ENCODE measurements around the gene CYP4F2. TPM values are rescaled to one million over a fixed set of nuclear protein-coding genes. Genes with fewer than 3 reads are reported as not detected.
"Not testable (repeated sequence)": the region's sequence is repeated elsewhere in the genome, so short reads cannot be mapped to it uniquely, and the experiment has no call there.

The CYP4F2 gene
- total and polyA plus RNA-seq, 2 donors from 2014 or later = 0.31 to 16.8 TPM

DNA sequence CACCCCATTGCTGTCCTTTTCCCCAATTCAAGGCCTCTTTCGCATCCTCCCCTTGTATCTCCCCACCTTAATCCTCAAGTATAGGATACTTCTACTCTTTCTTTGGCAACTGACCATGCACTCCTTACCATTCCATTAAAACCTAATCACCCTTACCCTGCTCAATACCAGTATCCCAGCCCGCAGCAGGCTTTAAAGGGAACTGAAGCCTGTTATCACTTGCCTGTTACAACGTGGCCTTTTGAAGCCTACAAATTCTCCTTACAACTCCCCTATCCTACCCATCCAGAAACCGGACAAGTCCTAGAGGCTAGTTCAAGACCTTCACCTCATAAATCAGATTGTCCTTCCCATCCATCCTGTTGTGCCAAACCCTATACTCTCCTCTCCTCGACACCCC lies 66.2 kb downstream of the CYP4F2 start:
- no peak overlapping the region for H3K27ac ChIP-seq (ENCODE audit: low read depth in 2 of 2, low read length in 2 of 2)
- no peaks in the 10 kb centered on the region for H3K36me3 ChIP-seq (ENCODE audit: control insufficient read depth in 2 of 3, insufficient read depth in 3 of 3, low read length in 3 of 3)
- peaks cover 0 to 6% (median 0%) of the 10 kb centered on the region in 3 donors for H3K4me1 ChIP-seq (ENCODE audit: control insufficient read depth in 2 of 3, insufficient read depth in 2 of 3, low read depth in 1 of 3, low read length in 3 of 3)
- intact Hi-C loops (cut with DNase I) = no loop called here
- no peak overlapping the region for H3K4me3 ChIP-seq (ENCODE audit: low read length in 3 of 3)
- no peak for DNase-seq
- no peak overlapping the region for H3K9ac ChIP-seq (ENCODE audit: low read length in 3 of 3)
- no peaks in the 10 kb centered on the region for H3K27me3 ChIP-seq (ENCODE audit: control insufficient read depth, insufficient read depth, low read length)
- no peaks in the 10 kb centered on the region for H3K9me3 ChIP-seq (ENCODE audit: control insufficient read depth in 2 of 3, insufficient read depth in 1 of 3, low read length in 3 of 3)
- TF ChIP-seq, protein P1, sequence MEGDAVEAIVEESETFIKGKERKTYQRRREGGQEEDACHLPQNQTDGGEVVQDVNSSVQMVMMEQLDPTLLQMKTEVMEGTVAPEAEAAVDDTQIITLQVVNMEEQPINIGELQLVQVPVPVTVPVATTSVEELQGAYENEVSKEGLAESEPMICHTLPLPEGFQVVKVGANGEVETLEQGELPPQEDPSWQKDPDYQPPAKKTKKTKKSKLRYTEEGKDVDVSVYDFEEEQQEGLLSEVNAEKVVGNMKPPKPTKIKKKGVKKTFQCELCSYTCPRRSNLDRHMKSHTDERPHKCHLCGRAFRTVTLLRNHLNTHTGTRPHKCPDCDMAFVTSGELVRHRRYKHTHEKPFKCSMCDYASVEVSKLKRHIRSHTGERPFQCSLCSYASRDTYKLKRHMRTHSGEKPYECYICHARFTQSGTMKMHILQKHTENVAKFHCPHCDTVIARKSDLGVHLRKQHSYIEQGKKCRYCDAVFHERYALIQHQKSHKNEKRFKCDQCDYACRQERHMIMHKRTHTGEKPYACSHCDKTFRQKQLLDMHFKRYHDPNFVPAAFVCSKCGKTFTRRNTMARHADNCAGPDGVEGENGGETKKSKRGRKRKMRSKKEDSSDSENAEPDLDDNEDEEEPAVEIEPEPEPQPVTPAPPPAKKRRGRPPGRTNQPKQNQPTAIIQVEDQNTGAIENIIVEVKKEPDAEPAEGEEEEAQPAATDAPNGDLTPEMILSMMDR (IDR thresholded peaks at IDR 0.05; ENCODE audit: borderline replicate concordance, extremely low read depth, insufficient read depth) = no peak
- FAIRE-seq = no peak

DNA sequence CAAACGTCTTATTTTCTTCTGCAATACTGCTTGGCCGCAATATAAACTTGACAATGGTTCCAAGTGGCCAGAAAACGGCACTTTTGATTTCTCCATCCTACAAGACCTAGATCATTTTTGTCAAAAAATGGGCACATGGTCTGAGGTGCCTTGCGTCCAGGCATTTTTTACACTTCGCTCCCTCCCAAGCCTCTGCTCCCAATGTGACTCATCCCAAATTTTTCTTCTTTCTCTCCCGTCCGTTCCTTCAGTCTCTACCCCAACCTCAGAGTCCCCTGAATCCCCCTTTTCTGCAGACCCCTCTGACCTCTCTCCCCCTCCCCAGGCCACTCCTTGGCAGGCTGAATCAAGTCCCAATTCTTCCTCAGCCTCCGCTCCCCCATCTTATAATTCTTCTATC lies 68.1 kb downstream of the CYP4F2 start:
- Histone ChIP-seq H3K27ac (ENCODE audit: low read depth in 2 of 2, low read length in 2 of 2) (no peak overlapping the region), H3K4me3 (ENCODE audit: low read length in 3 of 3) (no peak overlapping the region), H3K4me1 (ENCODE audit: control insufficient read depth in 2 of 3, insufficient read depth in 2 of 3, low read depth in 1 of 3, low read length in 3 of 3) (no peaks in the 10 kb centered on the region), H3K9me3 (ENCODE audit: control insufficient read depth in 2 of 3, insufficient read depth in 1 of 3, low read length in 3 of 3) (no peaks in the 10 kb centered on the region), H3K9ac (ENCODE audit: low read length in 3 of 3) (no peak overlapping the region), H3K36me3 (ENCODE audit: control insufficient read depth in 2 of 3, insufficient read depth in 3 of 3, low read length in 3 of 3) (no peaks in the 10 kb centered on the region), H3K27me3 (ENCODE audit: control insufficient read depth, insufficient read depth, low read length) (no peaks in the 10 kb centered on the region)
- FAIRE-seq (no peak), DNase-seq (no peak)
- intact Hi-C loops (cut with DNase I) = no loop called here
- TF ChIP-seq, protein P1 (IDR thresholded peaks at IDR 0.05; ENCODE audit: borderline replicate concordance, extremely low read depth, insufficient read depth) = no peak

DNA sequence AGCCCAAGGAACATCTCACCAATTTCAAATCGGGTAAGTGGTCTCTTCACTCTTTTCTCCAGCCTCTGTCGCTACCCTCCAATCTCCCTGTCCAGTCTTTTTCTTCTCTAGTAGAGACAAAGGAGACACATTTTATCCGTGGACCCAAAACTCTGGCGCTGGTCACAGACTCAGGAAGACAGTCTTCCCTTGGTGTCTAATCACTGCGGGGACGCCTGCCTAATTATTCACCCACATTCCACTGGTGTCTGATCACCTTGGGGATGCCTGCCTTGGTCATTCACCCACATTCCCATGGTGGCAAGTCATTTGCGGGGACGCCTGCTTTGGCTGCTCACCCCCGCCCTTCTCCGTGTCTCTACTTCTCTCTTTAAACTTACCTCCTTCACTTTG lies 68.6 kb downstream of the CYP4F2 start:
- intact Hi-C loops (cut with DNase I) = no loop called here
- TF ChIP-seq, protein P1 (IDR thresholded peaks at IDR 0.05; ENCODE audit: borderline replicate concordance, extremely low read depth, insufficient read depth) = no peak
- no peak overlapping the region for H3K4me3 ChIP-seq (ENCODE audit: low read length in 3 of 3)
- no peaks in the 10 kb centered on the region for H3K4me1 ChIP-seq (ENCODE audit: control insufficient read depth in 2 of 3, insufficient read depth in 2 of 3, low read depth in 1 of 3, low read length in 3 of 3)
- H3K36me3 ChIP-seq (ENCODE audit: control insufficient read depth in 2 of 3, insufficient read depth in 3 of 3, low read length in 3 of 3) = no peaks in the 10 kb centered on the region
- H3K27ac ChIP-seq (ENCODE audit: low read depth in 2 of 2, low read length in 2 of 2) = no peak overlapping the region
- H3K9ac ChIP-seq (ENCODE audit: low read length in 3 of 3) = no peak overlapping the region
- DNase-seq (no peak), FAIRE-seq (no peak)
- no peaks in the 10 kb centered on the region for H3K27me3 ChIP-seq (ENCODE audit: control insufficient read depth, insufficient read depth, low read length)
- H3K9me3 ChIP-seq (ENCODE audit: control insufficient read depth in 2 of 3, insufficient read depth in 1 of 3, low read length in 3 of 3) = no peaks in the 10 kb centered on the region

DNA sequence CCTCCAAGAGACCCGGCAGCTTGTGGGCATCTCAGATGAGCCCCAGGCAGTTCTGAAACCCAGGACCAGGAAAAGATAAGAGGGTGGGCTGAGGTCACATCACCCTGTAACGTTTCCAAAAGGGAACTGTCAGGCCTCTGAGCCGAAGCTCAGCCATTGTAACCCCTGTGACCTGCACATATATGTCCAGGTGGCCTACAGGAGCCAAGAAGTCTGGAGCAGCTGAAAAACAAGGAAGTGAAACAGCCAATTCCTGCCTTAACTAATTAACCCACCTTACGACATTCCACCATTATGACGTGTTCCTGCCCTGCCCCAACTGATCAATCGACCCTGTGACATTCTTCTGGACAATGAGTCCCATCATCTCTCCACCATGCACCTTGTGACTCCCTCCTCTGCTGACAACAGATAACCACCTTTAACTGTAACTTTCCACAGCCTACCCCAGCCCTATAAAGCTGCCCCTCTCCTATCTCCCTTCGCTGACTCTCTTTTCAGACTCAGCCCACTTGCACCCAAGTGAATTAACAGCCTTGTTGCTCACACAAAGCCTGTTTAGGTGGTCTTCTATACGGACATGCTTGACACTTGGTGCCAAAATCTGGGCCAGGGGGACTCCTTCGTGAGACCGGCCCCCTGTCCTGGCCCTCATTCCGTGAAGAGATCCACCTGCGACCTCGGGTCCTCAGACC lies 69.1 kb downstream of the CYP4F2 start:
- peak in 1 of 5 donors; percentile 4 for DNase-seq
- H3K9ac ChIP-seq (ENCODE audit: low read length in 3 of 3); H3K27ac ChIP-seq (ENCODE audit: low read depth in 2 of 2, low read length in 2 of 2); H3K4me1 ChIP-seq (ENCODE audit: control insufficient read depth in 2 of 3, insufficient read depth in 2 of 3, low read depth in 1 of 3, low read length in 3 of 3); H3K4me3 ChIP-seq (ENCODE audit: low read length in 3 of 3); intact Hi-C loops (cut with DNase I); FAIRE-seq; H3K36me3 ChIP-seq (ENCODE audit: control insufficient read depth in 2 of 3, insufficient read depth in 3 of 3, low read length in 3 of 3); H3K27me3 ChIP-seq (ENCODE audit: control insufficient read depth, insufficient read depth, low read length); H3K9me3 ChIP-seq (ENCODE audit: control insufficient read depth in 2 of 3, insufficient read depth in 1 of 3, low read length in 3 of 3): not testable (repeated sequence)
